ENCODE measurements around the gene FDXR.

The FDXR gene

DNA sequence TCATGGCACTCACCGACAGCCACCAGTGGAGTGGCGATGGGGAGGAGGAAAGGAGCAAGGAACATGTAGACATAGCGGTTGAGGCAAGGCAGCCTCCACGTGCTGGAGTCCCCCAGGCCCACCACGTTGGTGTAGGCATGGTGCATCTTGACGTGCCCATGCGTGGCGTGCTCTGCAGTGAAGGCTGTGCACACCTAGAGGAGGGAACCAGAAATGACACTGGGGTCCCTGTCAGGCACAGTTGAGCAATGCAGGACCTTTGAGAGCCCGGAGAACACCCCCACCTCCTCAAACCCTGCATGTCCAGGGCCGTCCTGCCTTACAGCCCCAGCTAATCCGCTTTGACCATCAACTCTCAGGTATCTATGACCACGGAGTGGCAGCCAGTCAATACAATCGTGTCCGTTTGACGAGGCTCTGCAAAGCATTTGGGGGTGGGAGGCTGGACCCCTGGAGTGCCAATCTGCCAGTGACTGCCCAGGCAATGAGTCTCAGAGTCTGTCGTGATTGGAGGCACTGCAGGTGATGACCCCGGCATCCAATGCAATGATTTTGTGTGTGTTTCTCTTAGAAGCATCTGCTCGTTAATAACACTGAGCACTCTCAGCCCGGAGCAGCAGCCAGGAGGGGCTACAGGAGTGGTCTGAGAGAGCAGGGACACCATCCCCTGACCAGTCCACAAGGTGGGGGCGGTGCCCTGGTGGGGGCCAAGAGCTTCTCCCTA lies 9.9 kb upstream of the FDXR start:
- Histone ChIP-seq H3K36me3 (ENCODE audit: control insufficient read depth, insufficient read depth, low read length) (no peaks in the 10 kb centered on the region), H3K27me3 (replicated peaks; ENCODE audit: control insufficient read depth, insufficient read depth, low read length) (peaks cover 3% of the 10 kb centered on the region; the same call in 1 of the 2 replicates), H3K4me3 (replicated peaks; ENCODE audit: low read depth, low read length) (no peak overlapping the region)
- DNase-seq (ENCODE audit: extremely low read depth, insufficient read length) = no peak
- TF ChIP-seq CTCF (IDR thresholded peaks at IDR 0.05; ENCODE audit: insufficient read depth, low read length, poor library complexity, severe bottlenecking) = no peak

DNA sequence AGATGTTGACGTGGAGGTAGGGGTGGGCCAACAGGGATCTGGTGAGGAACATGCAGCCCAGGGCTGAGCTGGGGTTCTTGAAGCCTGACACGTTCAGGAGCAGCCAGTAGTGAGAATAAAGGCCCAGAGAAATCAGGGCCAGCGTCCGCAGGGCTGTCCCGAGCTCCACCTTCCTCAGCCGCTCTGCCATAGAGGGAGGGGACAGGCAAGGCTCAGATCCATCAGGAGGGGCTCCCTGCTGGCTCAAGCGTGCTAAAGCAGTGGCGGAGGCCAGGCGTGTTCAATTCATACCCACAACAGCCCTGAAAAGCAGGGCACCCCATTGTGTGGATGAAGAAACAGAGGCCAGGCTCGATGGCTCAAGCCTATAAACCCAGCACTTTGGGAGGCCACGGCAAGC lies 8.3 kb upstream of the FDXR start:
- peaks cover 1% of the 10 kb centered on the region; the same call in 1 of the 2 replicates for H3K27me3 ChIP-seq (replicated peaks; ENCODE audit: control insufficient read depth, insufficient read depth, low read length)
- no peaks in the 10 kb centered on the region for H3K36me3 ChIP-seq (ENCODE audit: control insufficient read depth, insufficient read depth, low read length)
- TF ChIP-seq CTCF (IDR thresholded peaks at IDR 0.05; ENCODE audit: insufficient read depth, low read length, poor library complexity, severe bottlenecking) = no peak
- no peak overlapping the region for H3K4me3 ChIP-seq (replicated peaks; ENCODE audit: low read depth, low read length)
- DNase-seq (ENCODE audit: extremely low read depth, insufficient read length) = no peak

DNA sequence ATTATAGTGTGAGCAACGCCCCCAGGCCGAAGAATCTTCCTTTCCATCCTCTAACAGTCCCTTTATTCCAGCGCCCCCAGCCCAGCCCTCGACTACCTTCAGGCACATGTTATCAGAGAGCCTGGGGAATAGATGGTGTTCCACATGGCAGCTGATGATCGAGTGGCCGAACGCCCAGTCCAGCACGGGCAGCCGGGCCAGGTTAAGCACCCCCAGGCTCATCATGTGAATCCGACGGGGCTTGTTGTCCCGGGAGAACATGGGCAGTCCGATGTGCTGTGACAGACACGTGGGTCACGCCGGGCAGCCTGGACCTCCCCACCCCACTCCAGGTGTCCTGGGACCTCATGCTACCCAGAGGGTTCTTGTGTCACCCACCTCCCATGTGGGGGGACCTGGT lies 6.5 kb upstream of the FDXR start:
- no peaks in the 10 kb centered on the region for H3K36me3 ChIP-seq (ENCODE audit: control insufficient read depth, insufficient read depth, low read length)
- H3K27me3 ChIP-seq (replicated peaks; ENCODE audit: control insufficient read depth, insufficient read depth, low read length) = peaks cover 1% of the 10 kb centered on the region; the same call in 1 of the 2 replicates
- no peak overlapping the region for H3K4me3 ChIP-seq (replicated peaks; ENCODE audit: low read depth, low read length)
- DNase-seq (ENCODE audit: extremely low read depth, insufficient read length) = no peak
- TF ChIP-seq CTCF (IDR thresholded peaks at IDR 0.05; ENCODE audit: insufficient read depth, low read length, poor library complexity, severe bottlenecking) = no peak

GRCh38 chr17:74878658-74879057 lies 5.9 kb upstream of the FDXR start:
- H3K36me3 ChIP-seq (ENCODE audit: control insufficient read depth, insufficient read depth, low read length) = no peaks in the 10 kb centered on the region
- no peak for DNase-seq (ENCODE audit: extremely low read depth, insufficient read length)
- H3K4me3 ChIP-seq (replicated peaks; ENCODE audit: low read depth, low read length) = no peak overlapping the region
- H3K27me3 ChIP-seq (replicated peaks; ENCODE audit: control insufficient read depth, insufficient read depth, low read length) = peaks cover 1% of the 10 kb centered on the region; the same call in 1 of the 2 replicates
- TF ChIP-seq CTCF (IDR thresholded peaks at IDR 0.05; ENCODE audit: insufficient read depth, low read length, poor library complexity, severe bottlenecking) = no peak

DNA sequence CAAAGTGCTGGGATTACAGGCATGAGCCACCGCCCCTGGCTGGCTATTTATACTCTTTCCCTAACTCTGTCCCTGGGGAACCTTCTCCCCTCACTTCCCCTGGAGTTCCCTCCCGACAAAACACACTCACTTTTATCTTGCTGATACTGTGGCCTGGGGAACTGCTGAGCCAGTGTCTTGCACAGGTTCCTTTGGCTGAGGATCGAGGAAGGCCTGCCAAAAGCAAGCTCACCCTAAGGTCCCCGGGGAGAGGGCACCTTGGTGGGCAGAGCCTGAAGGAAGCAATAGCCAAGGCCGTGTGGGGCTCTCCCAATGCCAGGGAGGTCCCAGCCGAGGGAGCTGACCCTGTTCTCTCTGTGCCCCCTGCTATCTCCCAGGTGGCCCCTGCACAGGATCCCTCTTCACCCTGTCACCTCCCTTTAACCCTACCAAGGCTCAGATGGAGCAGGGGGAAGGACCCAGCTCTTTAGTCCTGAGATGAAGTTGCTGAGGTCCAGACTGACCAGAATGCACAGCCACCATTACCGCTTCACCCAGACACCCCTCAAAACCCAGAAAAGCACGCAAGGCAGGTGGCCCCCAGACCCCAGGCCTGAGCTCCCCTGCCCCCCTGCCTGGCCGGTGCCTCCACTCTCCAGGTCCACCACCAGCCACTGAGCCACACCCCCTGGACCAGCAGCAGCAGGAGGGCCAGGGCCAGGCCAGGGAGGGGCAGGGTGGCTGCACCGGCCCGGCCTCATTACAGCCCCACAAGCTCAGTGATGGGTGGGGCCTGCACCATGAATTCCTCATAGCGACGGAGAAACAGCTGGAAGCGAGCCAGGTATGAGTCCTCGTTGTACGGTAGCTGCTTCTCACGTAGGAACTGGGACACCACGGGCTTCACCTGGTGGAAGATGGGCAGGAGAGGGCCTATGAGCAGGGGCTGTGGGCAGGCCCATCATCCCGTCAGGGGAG lies 5.1 kb upstream of the FDXR start:
- Histone ChIP-seq H3K4me3 (replicated peaks; ENCODE audit: low read depth, low read length) (no peak overlapping the region), H3K27me3 (replicated peaks; ENCODE audit: control insufficient read depth, insufficient read depth, low read length) (peaks cover 1% of the 10 kb centered on the region; the same call in 1 of the 2 replicates), H3K36me3 (ENCODE audit: control insufficient read depth, insufficient read depth, low read length) (no peaks in the 10 kb centered on the region)
- no peak for DNase-seq (ENCODE audit: extremely low read depth, insufficient read length)
- no peak for TF ChIP-seq CTCF (IDR thresholded peaks at IDR 0.05; ENCODE audit: insufficient read depth, low read length, poor library complexity, severe bottlenecking)

Measured in GM06990 (cell line).